Epithelial cell of esophagus (primary cell): ENCODE results near the gene SPAG9.

Experiments
- DNase-seq: peaks from one replicate; pipeline ENCODE4 v3.0.0; 2010; ENCODE audit warnings: low read depth
- H3K4me3 ChIP-seq: 2 replicates; pipeline ENCODE4 v1.5.1; 2011; ENCODE audit warnings: mild to moderate bottlenecking, low read length, control low read depth
- CTCF ChIP-seq: IDR thresholded peaks from 2 replicates; pipeline ENCODE4 v1.5.1; 2011; ENCODE audit warnings: low read depth, mild to moderate bottlenecking, low read length, control low read depth, inconsistent platforms; ENCODE audit not compliant: insufficient read depth; ENCODE audit errors: missing control alignments

Gene SPAG9

GRCh38 chr17:51035431-51035830 lies 85.2 kb downstream of the SPAG9 start:
- no peak overlapping the region for H3K4me3 ChIP-seq
- no peak for TF ChIP-seq CTCF
- DNase-seq = peak; percentile 2

- H3K4me3 ChIP-seq = no peak overlapping the region
- no peak for DNase-seq
- TF ChIP-seq CTCF = no peak
Measured at GRCh38 chr17:51034800-51035199, 85.9 kb downstream of the SPAG9 start.

- no peak overlapping the region for H3K4me3 ChIP-seq
- DNase-seq = no peak
- TF ChIP-seq CTCF = no peak
Measured at GRCh38 chr17:51032850-51033249, 87.8 kb downstream of the SPAG9 start.

GRCh38 chr17:51029568-51030463 lies 90.9 kb downstream of the SPAG9 start:
- no peak overlapping the region for H3K4me3 ChIP-seq
- DNase-seq = no peak
- TF ChIP-seq CTCF = no peak

- no peak overlapping the region for H3K4me3 ChIP-seq
- no peak for DNase-seq
- TF ChIP-seq CTCF = no peak
Measured at GRCh38 chr17:51029142-51029541, 91.5 kb downstream of the SPAG9 start.

GRCh38 chr17:51028176-51028863 lies 92.3 kb downstream of the SPAG9 start:
- TF ChIP-seq CTCF = no peak
- DNase-seq = no peak
- H3K4me3 ChIP-seq = no peak overlapping the region
